OCI-LY3 (cell line): ENCODE data around the gene SCGB3A2.

Experiments used
- H2AFZ ChIP-seq: fragments of 200-600, 300-600 bp; shearing (Covaris generic); 2 replicates; pipeline ENCODE4 v1.6.0; 2014; ENCODE audit warnings: antibody characterized with exemption, low read depth, low read length
- H3K27ac ChIP-seq: fragments of 200-600, 300-600 bp; sonication (generic); 2 replicates; pipeline ENCODE4 v1.5.1; 2014; ENCODE audit warnings: mild to moderate bottlenecking, low read length, moderate library complexity, mixed read lengths
- H3K27me3 ChIP-seq: fragments of 200-600, 300-600 bp; sonication (generic); 2 replicates; pipeline ENCODE4 v1.6.1; 2014; ENCODE audit warnings: low read depth, low read length, mixed read lengths
- H3K36me3 ChIP-seq: fragments of 200-600, 300-600 bp; sonication (generic); replicated peaks from 2 replicates; pipeline ENCODE3; 2014; ENCODE audit warnings: low read depth, low read length, mixed read lengths
- H3K4me1 ChIP-seq: fragments of 300-600, 200-600 bp; sonication (generic); 2 replicates; pipeline ENCODE4 v1.6.1; 2014; ENCODE audit warnings: low read length, mixed read lengths
- H3K4me2 ChIP-seq: fragments of 200-600, 300-600 bp; sonication (generic); 2 replicates; pipeline ENCODE4 v1.6.1; 2014; ENCODE audit warnings: low read length, mixed read lengths
- H3K4me3 ChIP-seq: fragments of 300-600, 200-600 bp; sonication (generic); 2 replicates; pipeline ENCODE4 v1.5.1; 2014; ENCODE audit warnings: antibody characterized with exemption, mild to moderate bottlenecking, low read length, moderate library complexity
- H3K79me2 ChIP-seq: fragments of 300-600, 200-600 bp; shearing (Covaris generic); 2 replicates; pipeline ENCODE4 v1.6.1; 2014; ENCODE audit warnings: mild to moderate bottlenecking, low read length, mixed read lengths
- H3K9ac ChIP-seq: fragments of 300-600, 200-600 bp; shearing (Covaris generic); 2 replicates; pipeline ENCODE4 v1.6.0; 2014; ENCODE audit warnings: mild to moderate bottlenecking, low read length, moderate library complexity
- H3K9me3 ChIP-seq: fragments of 200-600, 300-600 bp; shearing (Covaris generic); 2 replicates; pipeline ENCODE4 v1.6.1; 2014; ENCODE audit warnings: low read length, mixed read lengths; ENCODE audit not compliant: insufficient read depth
- H4K20me1 ChIP-seq: fragments of 200-600, 300-600 bp; sonication (generic); 2 replicates; pipeline ENCODE4 v1.6.1; 2016; ENCODE audit warnings: low read length, mixed read lengths; ENCODE audit not compliant: insufficient read depth
- CTCF ChIP-seq: fragments of 200-600, 300-600 bp; sonication (generic); IDR thresholded peaks from 2 replicates; pipeline ENCODE4 v1.5.1; 2014; ENCODE audit warnings: antibody characterized with exemption, low read length, low read depth
- EZH2phosphoT487 ChIP-seq: fragments of 200-600 bp; shearing (Covaris generic); IDR thresholded peaks from 2 replicates; pipeline ENCODE4 v1.6.1; 2018; ENCODE audit warnings: antibody characterized with exemption, mixed run types, low read depth

The SCGB3A2 gene

GRCh38 chr5:147918899-147919298 lies 40.4 kb downstream of the SCGB3A2 start:
- H3K27me3 ChIP-seq: peaks cover 5% of the 10 kb centered on the region; the same call in 1 of the 2 replicates
- H3K36me3 ChIP-seq: no peaks in the 10 kb centered on the region
- H3K4me1 ChIP-seq: peaks cover 7% of the 10 kb centered on the region
- no peak overlapping the region for H3K27ac ChIP-seq
- no peaks in the 10 kb centered on the region for H3K79me2 ChIP-seq
- no peak for TF ChIP-seq EZH2phosphoT487
- no peak for TF ChIP-seq CTCF
- no peaks in the 10 kb centered on the region for H4K20me1 ChIP-seq
- H3K9ac ChIP-seq: no peak overlapping the region
- H2AFZ ChIP-seq: no peak overlapping the region
- H3K4me3 ChIP-seq: no peak overlapping the region
- H3K9me3 ChIP-seq: no peaks in the 10 kb centered on the region
- no peak overlapping the region for H3K4me2 ChIP-seq

GRCh38 chr5:147920420-147921030 lies 42.0 kb downstream of the SCGB3A2 start:
- Histone ChIP-seq H3K27me3 (peaks cover 5% of the 10 kb centered on the region; the same call in 1 of the 2 replicates), H3K79me2 (no peaks in the 10 kb centered on the region), H3K27ac (no peak overlapping the region)

GRCh38 chr5:147921136-147921535 lies 42.6 kb downstream of the SCGB3A2 start:
- Histone ChIP-seq H3K4me2 (no peak overlapping the region), H4K20me1 (no peaks in the 10 kb centered on the region)

More at GRCh38 chr5:147920420-147921030, 42.0 kb downstream of the SCGB3A2 start:
- Histone ChIP-seq H3K4me2 (no peak overlapping the region), H3K4me3 (no peak overlapping the region), H2AFZ (no peak overlapping the region), H3K36me3 (no peaks in the 10 kb centered on the region), H3K9ac (no peak overlapping the region), H3K4me1 (peaks cover 7% of the 10 kb centered on the region), H3K9me3 (no peaks in the 10 kb centered on the region), H4K20me1 (no peaks in the 10 kb centered on the region)
- TF ChIP-seq CTCF (no peak), EZH2phosphoT487 (no peak)

GRCh38 chr5:147925020-147925419 lies 46.5 kb downstream of the SCGB3A2 start:
- peaks cover 7% of the 10 kb centered on the region for H3K4me1 ChIP-seq
- no peaks in the 10 kb centered on the region for H3K79me2 ChIP-seq
- H3K27ac ChIP-seq: no peak overlapping the region
- no peak for TF ChIP-seq CTCF
- no peak for TF ChIP-seq EZH2phosphoT487
- H3K9ac ChIP-seq: no peak overlapping the region
- H3K27me3 ChIP-seq: no peaks in the 10 kb centered on the region
- no peaks in the 10 kb centered on the region for H4K20me1 ChIP-seq
- H3K4me2 ChIP-seq: no peak overlapping the region
- H3K36me3 ChIP-seq: no peaks in the 10 kb centered on the region
- no peak overlapping the region for H2AFZ ChIP-seq
- H3K9me3 ChIP-seq: no peaks in the 10 kb centered on the region
- no peak overlapping the region for H3K4me3 ChIP-seq

More at GRCh38 chr5:147921136-147921535, 42.6 kb downstream of the SCGB3A2 start:
- TF ChIP-seq CTCF (no peak), EZH2phosphoT487 (no peak)
- Histone ChIP-seq H2AFZ (no peak overlapping the region), H3K79me2 (no peaks in the 10 kb centered on the region), H3K27ac (no peak overlapping the region), H3K9me3 (no peaks in the 10 kb centered on the region), H3K36me3 (no peaks in the 10 kb centered on the region), H3K4me1 (peaks cover 7% of the 10 kb centered on the region), H3K9ac (no peak overlapping the region), H3K27me3 (peaks cover 5% of the 10 kb centered on the region; the same call in 1 of the 2 replicates), H3K4me3 (no peak overlapping the region)
